ENCODE data around the gene IFI27L1. TPM values are rescaled to one million over a fixed set of nuclear protein-coding genes. Genes with fewer than 3 reads are reported as not detected.
A peak's percentile ranks its signal among the peaks of the same experiment; 100 is the strongest.

Gene IFI27L1
- total and polyA plus RNA-seq, 2 of the 13 experiments (the other 11 are each of a cell fraction or from before 2014, with no cell fraction given), result 11.9 to 19.0 TPM

- TF ChIP-seq ZNF136 (CRISPR knock-in tag; IDR thresholded peaks at IDR 0.05; ENCODE audit: low read depth) (0 out of 2 replicates have a peak, but pooled peaks have one; percentile 16), REPIN1 (CRISPR knock-in tag; IDR thresholded peaks at IDR 0.05; ENCODE audit: borderline replicate concordance, low read depth) (no peak), ATF7-NPFF (CRISPR knock-in tag; IDR thresholded peaks at IDR 0.05; ENCODE audit: low read depth) (no peak), ZNF362 (CRISPR knock-in tag; IDR thresholded peaks at IDR 0.05; ENCODE audit: borderline replicate concordance) (peak; percentile 89), ZNF549 (CRISPR knock-in tag; IDR thresholded peaks at IDR 0.05) (no peak), PBX3 (CRISPR knock-in tag; IDR thresholded peaks at IDR 0.05; ENCODE audit: borderline replicate concordance) (no peak), TFDP1 (CRISPR knock-in tag; IDR thresholded peaks at IDR 0.05; ENCODE audit: borderline replicate concordance) (peak; percentile 41; the same call in 1 of the 2 replicates), GATA4 (IDR thresholded peaks at IDR 0.05; ENCODE audit: borderline replicate concordance, low read depth) (peak; percentile 66; the same call in 1 of the 2 replicates), ZNF121 (CRISPR knock-in tag; IDR thresholded peaks at IDR 0.05) (peak; percentile 100), TFDP2 (CRISPR knock-in tag; IDR thresholded peaks at IDR 0.05) (no peak), ZSCAN9 (CRISPR knock-in tag; IDR thresholded peaks at IDR 0.05; ENCODE audit: borderline replicate concordance) (peak; percentile 39; the same call in 1 of the 2 replicates), HDAC2 (CRISPR knock-in tag; IDR thresholded peaks at IDR 0.05) (peak; percentile 68), TEAD3 (CRISPR knock-in tag; optimal IDR thresholded peaks at IDR 0.05; ENCODE audit: borderline replicate concordance) (peak; percentile 45), ZFYVE20 (CRISPR knock-in tag; IDR thresholded peaks at IDR 0.05; ENCODE audit: borderline replicate concordance, low read depth) (no peak), MIXL1 (CRISPR knock-in tag; IDR thresholded peaks at IDR 0.05) (peak; percentile 49; the same call in 1 of the 2 replicates), ZNF639 (CRISPR knock-in tag; conservative IDR thresholded peaks at IDR 0.05) (no peak), TARDBP (CRISPR knock-in tag; IDR thresholded peaks at IDR 0.05) (peak; percentile 20; the same call in 1 of the 2 replicates), HMG20A (CRISPR knock-in tag; IDR thresholded peaks at IDR 0.05; ENCODE audit: borderline replicate concordance) (0 out of 2 replicates have a peak, but pooled peaks have one; percentile 63), POLR2G (IDR thresholded peaks at IDR 0.05; ENCODE audit: low read depth, low read length) (0 out of 2 replicates have a peak, but pooled peaks have one; percentile 26), IRF2 (CRISPR knock-in tag; IDR thresholded peaks at IDR 0.05) (no peak), FOXO1 (CRISPR knock-in tag; IDR thresholded peaks at IDR 0.05) (peak; percentile 71; the same call in 1 of the 2 replicates), KDM4B (CRISPR knock-in tag; IDR thresholded peaks at IDR 0.05) (no peak), HNF4A (CRISPR knock-in tag; IDR thresholded peaks at IDR 0.05) (peak; percentile 58; the same call in 1 of the 2 replicates)
Observed at GRCh38 chr14:94058674-94059138, 22.4 kb upstream of the IFI27L1 start (continued).
